Mesothelial cell of epicardium (in vitro differentiated cells): ENCODE measurements around the gene ZNF536. TPM values are rescaled to one million over a fixed set of nuclear protein-coding genes. Genes with fewer than 3 reads are reported as not detected.

Experiments
- DNase-seq, 2 experiments: peaks; one replicate each; pipeline ENCODE4 v3.0.0; 2021; ENCODE audit warnings: low spot score in 2 of 2; ENCODE audit not compliant: unreplicated experiment in 2 of 2
- H3K27ac Mint-ChIP-seq: 2 replicates; pipeline ENCODE4 v1.8.0; 2021; ENCODE audit warnings: mixed read lengths
- H3K27me3 Mint-ChIP-seq: 2 replicates; pipeline ENCODE4 v1.8.0; 2021; ENCODE audit warnings: low read depth, mixed read lengths
- H3K36me3 Mint-ChIP-seq: 2 replicates; pipeline ENCODE4 v1.8.0; 2021; ENCODE audit warnings: mixed read lengths
- H3K4me1 Mint-ChIP-seq: 2 replicates; pipeline ENCODE4 v1.8.0; 2021; ENCODE audit warnings: mixed read lengths
- H3K4me3 Mint-ChIP-seq: 2 replicates; pipeline ENCODE4 v1.8.0; 2021; ENCODE audit warnings: mild to moderate bottlenecking, moderate library complexity, mixed read lengths
- H3K9me3 Mint-ChIP-seq: 2 replicates; pipeline ENCODE4 v1.8.0; 2021; ENCODE audit warnings: mixed read lengths
- total RNA-seq: library from RNA; stranded (reverse); gene quantifications from 3 replicates; pipeline ENCODE4 v1.2.1, GENCODE V29; 2021
- TF ChIP-seq, protein P1 (sequence below): fragments of 200-600 bp; sonication (generic); IDR thresholded peaks from one replicate; pipeline ENCODE4 v1.5.0; 2021; ENCODE audit warnings: antibody characterized with exemption; ENCODE audit not compliant: unreplicated experiment

ZNF536 gene
- total RNA-seq, 1 donor from 2014 or later: 9.2 TPM

DNA sequence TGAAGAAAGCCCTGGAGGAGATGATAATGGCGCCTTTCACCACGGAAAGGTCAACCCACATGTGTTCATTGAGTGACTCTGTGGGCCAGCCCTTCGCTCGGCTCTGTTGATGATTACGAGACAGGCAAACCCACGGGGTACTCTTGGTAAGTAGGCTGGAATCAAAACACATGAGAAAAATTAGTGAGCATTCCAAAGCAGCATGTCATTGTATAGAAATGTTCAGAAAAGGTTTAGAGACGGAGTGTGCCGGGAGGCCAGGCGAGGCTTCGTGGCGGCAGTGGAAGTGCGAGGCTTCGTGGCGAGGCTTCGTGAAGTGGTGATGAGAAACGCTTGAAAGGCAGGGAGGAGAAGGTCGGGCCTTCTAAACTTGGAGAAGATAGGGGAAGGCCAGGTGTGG is 144.3 kb downstream of the ZNF536 start:
- no peaks in the 10 kb centered on the region for H3K9me3 Mint-ChIP-seq
- no peak for DNase-seq
- H3K4me3 Mint-ChIP-seq: no peak overlapping the region
- H3K27ac Mint-ChIP-seq: peak overlapping the region; percentile 2
- H3K36me3 Mint-ChIP-seq: no peaks in the 10 kb centered on the region
- peaks cover 26% of the 10 kb centered on the region for H3K27me3 Mint-ChIP-seq
- no peaks in the 10 kb centered on the region for H3K4me1 Mint-ChIP-seq
- TF ChIP-seq, protein P1, sequence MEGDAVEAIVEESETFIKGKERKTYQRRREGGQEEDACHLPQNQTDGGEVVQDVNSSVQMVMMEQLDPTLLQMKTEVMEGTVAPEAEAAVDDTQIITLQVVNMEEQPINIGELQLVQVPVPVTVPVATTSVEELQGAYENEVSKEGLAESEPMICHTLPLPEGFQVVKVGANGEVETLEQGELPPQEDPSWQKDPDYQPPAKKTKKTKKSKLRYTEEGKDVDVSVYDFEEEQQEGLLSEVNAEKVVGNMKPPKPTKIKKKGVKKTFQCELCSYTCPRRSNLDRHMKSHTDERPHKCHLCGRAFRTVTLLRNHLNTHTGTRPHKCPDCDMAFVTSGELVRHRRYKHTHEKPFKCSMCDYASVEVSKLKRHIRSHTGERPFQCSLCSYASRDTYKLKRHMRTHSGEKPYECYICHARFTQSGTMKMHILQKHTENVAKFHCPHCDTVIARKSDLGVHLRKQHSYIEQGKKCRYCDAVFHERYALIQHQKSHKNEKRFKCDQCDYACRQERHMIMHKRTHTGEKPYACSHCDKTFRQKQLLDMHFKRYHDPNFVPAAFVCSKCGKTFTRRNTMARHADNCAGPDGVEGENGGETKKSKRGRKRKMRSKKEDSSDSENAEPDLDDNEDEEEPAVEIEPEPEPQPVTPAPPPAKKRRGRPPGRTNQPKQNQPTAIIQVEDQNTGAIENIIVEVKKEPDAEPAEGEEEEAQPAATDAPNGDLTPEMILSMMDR: no peak

DNA sequence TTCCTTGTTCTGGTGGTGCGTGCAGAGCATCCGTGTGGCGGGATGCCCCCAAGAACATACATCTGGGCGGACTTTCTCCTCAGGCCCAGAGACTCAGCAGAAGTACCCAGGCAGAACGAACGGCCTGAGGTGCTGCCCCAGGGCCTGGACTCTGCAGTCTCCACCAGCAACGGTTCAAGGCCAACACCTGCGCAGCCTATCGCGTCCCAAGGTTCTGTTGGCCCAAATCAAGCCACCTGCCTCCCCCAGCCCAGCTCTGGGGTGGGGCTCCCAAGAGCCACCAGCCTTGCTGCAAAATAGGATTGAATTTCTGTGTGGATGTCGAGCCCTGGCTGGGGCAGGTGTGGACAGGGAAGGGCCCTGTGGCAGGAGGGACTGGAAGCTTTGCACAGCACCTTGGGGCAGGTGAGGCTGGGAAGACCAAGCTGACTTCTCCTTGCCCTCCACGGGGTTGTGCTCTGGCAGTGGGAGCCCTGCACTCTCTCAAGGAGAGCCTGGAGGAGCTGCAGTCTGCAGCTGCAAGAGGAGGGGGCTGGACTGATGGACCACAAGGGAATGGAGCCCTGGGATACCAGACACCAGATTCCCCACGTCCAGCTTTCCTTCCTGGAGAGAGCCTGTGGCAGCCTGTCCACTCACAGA is 146.9 kb downstream of the ZNF536 start:
- no peak for DNase-seq
- Mint-ChIP-seq H3K27me3 (peaks cover 33% of the 10 kb centered on the region), H3K27ac (no peak overlapping the region), H3K36me3 (no peaks in the 10 kb centered on the region), H3K4me1 (no peaks in the 10 kb centered on the region), H3K4me3 (no peak overlapping the region), H3K9me3 (no peaks in the 10 kb centered on the region)
- TF ChIP-seq, protein P1: no peak

DNA sequence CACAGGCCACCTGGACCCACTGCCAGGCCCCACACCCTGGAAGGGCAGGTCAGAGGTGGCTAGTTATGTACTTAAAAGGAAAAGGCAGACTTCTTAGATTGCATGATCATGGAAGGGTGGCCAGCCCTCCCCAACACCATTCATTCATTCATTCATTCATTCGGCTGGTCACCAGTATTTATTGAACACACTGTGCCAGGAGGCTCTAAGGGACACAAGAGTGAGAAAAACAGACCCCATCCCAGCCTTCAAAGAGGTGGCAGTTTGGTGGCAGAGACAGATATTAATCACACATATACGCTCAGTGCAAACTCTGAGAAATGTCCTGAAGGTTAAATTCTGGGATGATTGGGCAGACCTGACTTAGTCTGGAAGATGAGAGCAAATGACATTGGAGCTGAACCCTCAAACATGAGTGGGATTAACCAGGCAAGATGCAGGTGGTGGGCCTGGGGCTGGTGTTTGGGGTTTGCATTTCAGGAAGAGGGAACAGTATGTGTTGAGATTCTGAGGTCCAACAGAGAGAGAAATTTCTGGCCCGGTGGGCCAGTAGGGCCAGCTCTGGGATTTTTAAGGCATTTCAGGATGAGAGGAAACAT is 147.5 kb downstream of the ZNF536 start:
- TF ChIP-seq, protein P1: no peak
- H3K9me3 Mint-ChIP-seq: no peaks in the 10 kb centered on the region
- no peak for DNase-seq
- H3K27me3 Mint-ChIP-seq: peaks cover 32% of the 10 kb centered on the region
- no peak overlapping the region for H3K4me3 Mint-ChIP-seq
- H3K27ac Mint-ChIP-seq: no peak overlapping the region
- no peaks in the 10 kb centered on the region for H3K36me3 Mint-ChIP-seq
- no peaks in the 10 kb centered on the region for H3K4me1 Mint-ChIP-seq

DNA sequence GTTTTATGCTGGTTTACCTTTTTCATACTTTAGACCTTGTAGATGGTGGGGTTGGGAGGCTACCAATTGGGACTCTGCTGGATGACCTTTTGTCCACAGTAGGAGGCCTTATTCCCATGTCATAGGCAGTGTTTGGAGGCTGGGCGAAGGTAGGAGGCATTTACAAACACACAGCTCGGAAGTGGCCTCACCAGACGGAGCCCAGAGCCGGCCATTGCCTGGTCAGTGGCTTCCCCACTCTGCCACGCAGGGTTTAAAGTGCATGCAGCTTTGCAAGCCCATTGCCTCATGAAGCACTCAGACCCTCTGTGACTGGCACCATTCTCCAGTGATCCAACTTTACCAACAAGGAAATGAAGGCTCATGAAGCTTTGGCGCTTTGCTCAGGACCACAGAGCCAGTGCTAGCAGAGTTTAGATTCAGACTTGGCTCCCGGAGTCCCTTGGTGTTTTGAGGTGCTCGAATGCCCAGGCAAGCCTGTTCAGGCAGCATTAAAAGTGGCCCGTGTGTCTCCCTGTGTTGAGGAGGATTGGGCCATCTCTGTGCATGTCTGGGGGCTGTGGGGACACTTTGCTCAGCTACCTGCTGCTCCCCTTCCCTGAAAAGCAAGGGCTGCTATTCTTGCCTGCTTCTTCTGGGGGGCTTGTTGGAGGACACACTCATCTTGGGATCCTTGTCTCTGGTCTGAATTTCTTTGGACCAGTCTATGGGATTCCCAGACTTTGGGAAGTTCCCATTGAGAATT is 148.7 kb downstream of the ZNF536 start:
- Mint-ChIP-seq H3K4me1 (no peaks in the 10 kb centered on the region), H3K27me3 (peaks cover 35% of the 10 kb centered on the region), H3K36me3 (no peaks in the 10 kb centered on the region), H3K27ac (no peak overlapping the region), H3K9me3 (no peaks in the 10 kb centered on the region), H3K4me3 (no peak overlapping the region)
- DNase-seq: no peak
- TF ChIP-seq, protein P1: no peak

DNA sequence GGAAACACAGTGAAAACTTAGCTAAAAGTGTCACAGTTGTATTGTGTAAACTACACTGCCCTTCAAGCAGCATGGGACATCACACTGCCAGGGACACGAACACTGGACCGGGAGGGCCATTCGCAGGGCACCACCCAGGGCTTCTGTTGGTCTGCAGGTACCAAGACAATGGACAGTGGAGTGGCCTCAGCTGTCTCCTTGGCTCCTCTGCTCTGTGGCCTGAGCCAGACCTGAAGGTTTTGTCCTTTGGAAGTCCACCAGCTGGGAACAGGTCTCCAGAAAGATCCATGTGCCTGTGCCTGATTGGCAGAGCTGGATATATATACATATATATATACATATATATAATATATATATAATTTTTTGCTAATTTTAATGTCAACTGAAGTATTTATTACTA is 149.8 kb downstream of the ZNF536 start:
- Mint-ChIP-seq H3K4me1 (no peaks in the 10 kb centered on the region), H3K9me3 (no peaks in the 10 kb centered on the region), H3K27ac (no peak overlapping the region), H3K4me3 (no peak overlapping the region), H3K27me3 (peaks cover 30% of the 10 kb centered on the region), H3K36me3 (no peaks in the 10 kb centered on the region)
- DNase-seq: no peak
- TF ChIP-seq, protein P1: no peak
